ENCODE data around the gene HNRNPA1. TPM values are rescaled to one million over a fixed set of nuclear protein-coding genes. Genes with fewer than 3 reads are reported as not detected.

HNRNPA1 gene
- total RNA-seq, 1 experiment from 2014 or later = 508 TPM

Other genes with a start within 250 kb of the HNRNPA1 start
- gene HOXC5, start 247.7 kb upstream of the HNRNPA1 start, total RNA-seq (2014; rRNA removed; shearing (Covaris generic)) = 0.57 TPM in 1 of 2 replicates, not detected in the other
- not detected in 2 replicates for gene HOXC4, start 226.9 kb upstream of the HNRNPA1 start, total RNA-seq (2014; rRNA removed; shearing (Covaris generic))
- 27.2 and 37.8 TPM in 2 replicates for gene SMUG1, start 91.7 kb upstream of the HNRNPA1 start, total RNA-seq (2014; rRNA removed; shearing (Covaris generic))
- 46.2 and 47.6 TPM in 2 replicates for gene CBX5, start 604 bp upstream of the HNRNPA1 start, total RNA-seq (2014; rRNA removed; shearing (Covaris generic))
- 0.17 TPM in 1 of 2 replicates, not detected in the other for gene NFE2, start 20.3 kb downstream of the HNRNPA1 start, total RNA-seq (2014; rRNA removed; shearing (Covaris generic))
- gene COPZ1, start 44.4 kb downstream of the HNRNPA1 start, total RNA-seq (2014; rRNA removed; shearing (Covaris generic)) = 209 and 243 TPM in 2 replicates
- not detected in 2 replicates for gene GPR84, start 83.8 kb downstream of the HNRNPA1 start, total RNA-seq (2014; rRNA removed; shearing (Covaris generic))
- gene ZNF385A, start 104.0 kb downstream of the HNRNPA1 start, total RNA-seq (2014; rRNA removed; shearing (Covaris generic)) = 1.3 and 5.3 TPM in 2 replicates
- gene ITGA5, start 138.5 kb downstream of the HNRNPA1 start, total RNA-seq (2014; rRNA removed; shearing (Covaris generic)) = 215 and 219 TPM in 2 replicates
- not detected in 2 replicates for gene GTSF1, start 192.9 kb downstream of the HNRNPA1 start, total RNA-seq (2014; rRNA removed; shearing (Covaris generic))
- gene NCKAP1L, start 217.0 kb downstream of the HNRNPA1 start, total RNA-seq (2014; rRNA removed; shearing (Covaris generic)) = not detected in 2 replicates